Duodenal mucosa (tissue), 2 donors: Measurements from ENCODE around the gene BRINP2.

Experiments
- H3K27ac ChIP-seq: one replicate; pipeline ENCODE4 v1.7.0; 2013; ENCODE audit warnings: low read depth, low read length
- H3K27me3 ChIP-seq, 2 donors: one replicate each; pipeline ENCODE4 v1.7.0; 2013; ENCODE audit warnings: low read length in 2 of 2, control low read depth in 1 of 2; ENCODE audit not compliant: insufficient read depth in 2 of 2, control insufficient read depth in 1 of 2
- H3K36me3 ChIP-seq, 2 donors: one replicate each; pipeline ENCODE4 v1.7.0; 2013; ENCODE audit warnings: low read length in 2 of 2, control low read depth in 1 of 2; ENCODE audit not compliant: insufficient read depth in 2 of 2, control insufficient read depth in 1 of 2
- H3K4me1 ChIP-seq, 2 donors: one replicate each; pipeline ENCODE4 v1.7.0; 2013; ENCODE audit warnings: low read length in 2 of 2, control low read depth in 1 of 2; ENCODE audit not compliant: insufficient read depth in 2 of 2, control insufficient read depth in 1 of 2
- H3K4me3 ChIP-seq, 2 donors: one replicate each; pipeline ENCODE4 v1.7.0; 2013; ENCODE audit warnings: low read length in 2 of 2, low read depth in 1 of 2
- H3K9ac ChIP-seq, 2 donors: one replicate each; pipeline ENCODE4 v1.7.0; 2013; ENCODE audit warnings: low read length in 2 of 2, low read depth in 1 of 2
- H3K9me3 ChIP-seq, 2 donors: one replicate each; pipeline ENCODE4 v1.7.0; 2013; ENCODE audit warnings: low read length in 2 of 2, control low read depth in 1 of 2; ENCODE audit not compliant: control insufficient read depth in 1 of 2

BRINP2 gene

GRCh38 chr1:177287994-177288393, 117.2 kb downstream of the BRINP2 start:
- H3K9me3 ChIP-seq: no peaks in the 10 kb centered on the region
- H3K9ac ChIP-seq: no peak overlapping the region
- H3K27ac ChIP-seq: no peak overlapping the region
- no peaks in the 10 kb centered on the region for H3K4me1 ChIP-seq
- H3K27me3 ChIP-seq: no peaks in the 10 kb centered on the region
- no peak overlapping the region for H3K4me3 ChIP-seq
- H3K36me3 ChIP-seq: no peaks in the 10 kb centered on the region

GRCh38 chr1:177289532-177289931, 118.8 kb downstream of the BRINP2 start:
- Histone ChIP-seq H3K36me3 (no peaks in the 10 kb centered on the region), H3K9me3 (no peaks in the 10 kb centered on the region), H3K27me3 (no peaks in the 10 kb centered on the region), H3K4me3 (no peak overlapping the region), H3K4me1 (no peaks in the 10 kb centered on the region), H3K27ac (no peak overlapping the region), H3K9ac (no peak overlapping the region)

GRCh38 chr1:177300431-177300830, 129.7 kb downstream of the BRINP2 start:
- Histone ChIP-seq H3K9me3 (no peaks in the 10 kb centered on the region), H3K4me3 (no peak overlapping the region), H3K9ac (no peak overlapping the region), H3K36me3 (no peaks in the 10 kb centered on the region), H3K27ac (no peak overlapping the region), H3K27me3 (no peaks in the 10 kb centered on the region), H3K4me1 (no peaks in the 10 kb centered on the region)

GRCh38 chr1:177301425-177302124, 130.8 kb downstream of the BRINP2 start:
- no peak overlapping the region for H3K4me3 ChIP-seq
- no peak overlapping the region for H3K27ac ChIP-seq
- H3K4me1 ChIP-seq: no peaks in the 10 kb centered on the region

GRCh38 chr1:177302357-177303044, 131.7 kb downstream of the BRINP2 start:
- Histone ChIP-seq H3K27ac (no peak overlapping the region), H3K4me3 (no peak overlapping the region), H3K27me3 (no peaks in the 10 kb centered on the region), H3K36me3 (no peaks in the 10 kb centered on the region), H3K9ac (no peak overlapping the region), H3K4me1 (no peaks in the 10 kb centered on the region), H3K9me3 (no peaks in the 10 kb centered on the region)

More at GRCh38 chr1:177301425-177302124, 130.8 kb downstream of the BRINP2 start:
- H3K9me3 ChIP-seq: no peaks in the 10 kb centered on the region
- no peak overlapping the region for H3K9ac ChIP-seq
- no peaks in the 10 kb centered on the region for H3K36me3 ChIP-seq
- no peaks in the 10 kb centered on the region for H3K27me3 ChIP-seq

GRCh38 chr1:177305040-177306018, 134.6 kb downstream of the BRINP2 start:
- Histone ChIP-seq H3K27ac (no peak overlapping the region), H3K4me1 (no peaks in the 10 kb centered on the region)

GRCh38 chr1:177306019-177306415, 135.3 kb downstream of the BRINP2 start:
- Histone ChIP-seq H3K27me3 (no peaks in the 10 kb centered on the region), H3K9ac (no peak overlapping the region), H3K36me3 (no peaks in the 10 kb centered on the region), H3K27ac (no peak overlapping the region), H3K4me3 (no peak overlapping the region), H3K9me3 (no peaks in the 10 kb centered on the region), H3K4me1 (no peaks in the 10 kb centered on the region)

More at GRCh38 chr1:177305040-177306018, 134.6 kb downstream of the BRINP2 start:
- no peaks in the 10 kb centered on the region for H3K36me3 ChIP-seq
- no peaks in the 10 kb centered on the region for H3K9me3 ChIP-seq
- H3K9ac ChIP-seq: no peak overlapping the region
- H3K4me3 ChIP-seq: no peak overlapping the region
- no peaks in the 10 kb centered on the region for H3K27me3 ChIP-seq

GRCh38 chr1:177306981-177307380, 136.2 kb downstream of the BRINP2 start:
- Histone ChIP-seq H3K27me3 (no peaks in the 10 kb centered on the region), H3K36me3 (no peaks in the 10 kb centered on the region), H3K4me1 (no peaks in the 10 kb centered on the region), H3K27ac (no peak overlapping the region), H3K9me3 (no peaks in the 10 kb centered on the region), H3K9ac (no peak overlapping the region), H3K4me3 (no peak overlapping the region)

- H3K27ac ChIP-seq: no peak overlapping the region
- H3K36me3 ChIP-seq: no peaks in the 10 kb centered on the region
- no peaks in the 10 kb centered on the region for H3K9me3 ChIP-seq
- no peak overlapping the region for H3K4me3 ChIP-seq
- no peaks in the 10 kb centered on the region for H3K4me1 ChIP-seq
- no peak overlapping the region for H3K9ac ChIP-seq
- no peaks in the 10 kb centered on the region for H3K27me3 ChIP-seq
These were observed 137.0 kb downstream of the BRINP2 start for GRCh38 chr1:177307771-177308170.

GRCh38 chr1:177309880-177310279, 139.1 kb downstream of the BRINP2 start:
- no peaks in the 10 kb centered on the region for H3K9me3 ChIP-seq
- no peaks in the 10 kb centered on the region for H3K36me3 ChIP-seq
- no peak overlapping the region for H3K4me3 ChIP-seq
- no peak overlapping the region for H3K9ac ChIP-seq
- H3K27me3 ChIP-seq: no peaks in the 10 kb centered on the region
- H3K4me1 ChIP-seq: no peaks in the 10 kb centered on the region
- H3K27ac ChIP-seq: no peak overlapping the region
